GM21526 (cell line): ENCODE results near the gene USP11.

Source experiments
- ATAC-seq: cut with Tn5 transposase; IDR thresholded peaks from one replicate; pipeline ENCODE4 v1.9.1; 2021; ENCODE audit warnings: moderate library complexity; ENCODE audit not compliant: unreplicated experiment, low FRiP score

USP11 gene

DNA sequence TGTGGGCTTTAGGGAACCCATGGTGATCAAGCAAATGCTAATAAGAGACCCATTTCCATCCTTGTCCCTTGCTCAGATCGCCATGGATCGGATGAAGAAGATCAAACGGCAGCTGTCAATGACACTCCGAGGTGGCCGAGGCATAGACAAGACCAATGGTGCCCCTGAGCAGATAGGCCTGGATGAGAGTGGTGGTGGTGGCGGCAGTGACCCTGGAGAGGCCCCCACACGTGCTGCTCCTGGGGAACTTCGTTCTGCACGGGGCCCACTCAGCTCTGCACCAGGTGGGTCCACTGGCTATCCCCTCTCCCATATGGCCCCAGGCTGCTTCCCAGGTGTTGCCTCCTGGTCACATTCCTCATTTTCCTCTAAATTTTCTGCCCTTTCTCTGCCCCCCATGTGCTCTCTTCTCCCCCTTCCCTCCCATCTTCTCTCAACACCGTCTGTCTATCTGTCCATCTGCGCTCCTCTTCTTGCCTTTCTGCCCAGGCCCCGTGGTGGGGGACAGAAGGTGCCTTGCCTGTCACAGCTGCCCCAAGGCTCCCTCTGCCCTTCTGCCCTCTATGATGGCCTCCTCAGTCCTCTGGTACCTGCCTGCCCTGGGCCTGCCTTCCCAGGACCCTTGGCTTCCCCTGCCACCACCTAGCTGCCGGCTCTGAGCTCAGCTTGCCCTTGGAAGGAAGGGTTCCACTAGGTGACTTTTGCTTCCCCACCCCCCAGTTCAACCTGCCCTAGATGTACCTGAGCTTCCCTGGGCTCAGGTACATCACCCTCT, 9.1 kb upstream of the USP11 start:
- no peak for ATAC-seq

- ATAC-seq: no peak
These were observed 8.4 kb upstream of the USP11 start for GRCh38 chrX:47224266-47224895.

DNA sequence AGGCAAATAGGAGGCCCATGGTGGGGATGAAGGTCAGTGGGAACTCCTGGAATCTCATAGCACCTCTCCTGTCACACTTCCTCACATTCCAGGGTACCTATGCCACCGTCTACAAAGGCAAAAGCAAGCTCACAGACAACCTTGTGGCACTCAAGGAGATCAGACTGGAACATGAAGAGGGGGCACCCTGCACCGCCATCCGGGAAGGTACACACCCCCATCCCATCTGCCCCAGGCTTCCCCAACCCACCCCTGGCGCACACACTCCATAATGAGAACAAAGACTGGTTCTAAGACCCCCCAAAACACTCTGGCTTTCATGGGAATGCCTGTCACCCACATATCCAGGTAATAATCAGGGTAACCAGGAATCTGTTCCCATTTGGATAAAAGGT, 7.9 kb upstream of the USP11 start:
- no peak for ATAC-seq

GRCh38 chrX:47226071-47226470, 6.7 kb upstream of the USP11 start:
- no peak for ATAC-seq

GRCh38 chrX:47226531-47227333, 6.1 kb upstream of the USP11 start:
- no peak for ATAC-seq

DNA sequence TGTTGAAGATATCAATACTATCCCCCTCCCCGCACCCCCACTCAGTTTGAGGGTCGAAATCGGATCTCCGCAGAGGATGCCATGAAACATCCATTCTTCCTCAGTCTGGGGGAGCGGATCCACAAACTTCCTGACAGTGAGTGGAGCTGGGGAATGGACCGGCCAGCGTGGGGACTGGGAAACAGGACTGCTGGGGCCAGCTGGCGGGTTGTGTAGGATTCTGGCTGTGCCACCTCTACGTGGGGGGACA, 5.5 kb upstream of the USP11 start:
- ATAC-seq: no peak

DNA sequence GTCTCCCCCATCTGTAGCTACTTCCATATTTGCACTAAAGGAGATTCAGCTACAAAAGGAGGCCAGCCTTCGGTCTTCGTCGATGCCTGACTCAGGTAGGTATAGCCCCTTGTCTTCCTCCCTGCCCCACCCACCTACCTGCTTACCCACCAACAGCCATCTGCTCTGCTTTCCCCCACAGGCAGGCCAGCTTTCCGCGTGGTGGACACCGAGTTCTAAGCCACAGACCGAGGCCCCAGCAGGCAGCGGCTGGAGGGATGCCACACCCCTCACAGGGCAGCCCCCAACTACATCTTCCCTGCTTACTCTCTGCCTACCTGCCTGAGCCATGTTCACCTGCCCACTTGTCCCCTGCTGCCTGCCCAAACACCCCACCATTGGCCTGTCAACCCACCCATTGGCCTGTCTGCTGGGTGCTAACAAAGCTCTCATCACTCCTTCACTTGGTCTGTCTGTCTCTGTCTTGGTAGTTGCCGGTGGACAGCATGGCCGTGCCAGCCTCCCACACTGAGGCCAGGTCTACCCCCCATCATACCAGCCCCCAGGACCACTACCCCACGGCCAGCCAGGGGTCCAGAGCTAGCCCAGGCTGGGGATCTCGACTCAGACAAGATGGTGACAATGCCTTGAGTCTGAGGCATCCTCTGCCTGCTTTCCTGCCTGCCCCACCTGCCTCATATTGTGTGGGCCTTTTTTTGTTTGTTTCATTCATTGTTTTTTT, 4.1 kb upstream of the USP11 start:
- ATAC-seq: no peak

DNA sequence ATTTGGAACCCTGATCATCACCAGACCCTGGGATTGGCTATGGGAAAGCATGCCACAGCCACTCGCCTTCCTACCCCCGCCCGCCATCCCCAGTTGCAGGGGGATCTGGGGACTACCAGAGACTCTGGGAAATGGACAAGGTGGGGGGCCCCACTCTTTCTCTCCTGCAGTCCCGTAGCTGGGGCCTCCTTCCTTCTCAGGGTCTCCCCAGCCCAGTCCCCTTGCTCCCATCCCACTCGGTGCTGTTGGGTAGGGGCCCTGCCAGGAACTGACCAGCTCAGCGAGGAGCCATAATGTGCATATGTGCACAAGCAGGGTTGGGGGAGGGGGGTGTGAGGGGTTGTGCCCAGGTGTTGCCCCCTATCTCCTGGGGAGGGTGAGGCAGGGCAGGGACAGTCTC, 3.4 kb upstream of the USP11 start:
- no peak for ATAC-seq

- ATAC-seq: no peak
These were observed 2.5 kb upstream of the USP11 start for GRCh38 chrX:47230136-47230868.

DNA sequence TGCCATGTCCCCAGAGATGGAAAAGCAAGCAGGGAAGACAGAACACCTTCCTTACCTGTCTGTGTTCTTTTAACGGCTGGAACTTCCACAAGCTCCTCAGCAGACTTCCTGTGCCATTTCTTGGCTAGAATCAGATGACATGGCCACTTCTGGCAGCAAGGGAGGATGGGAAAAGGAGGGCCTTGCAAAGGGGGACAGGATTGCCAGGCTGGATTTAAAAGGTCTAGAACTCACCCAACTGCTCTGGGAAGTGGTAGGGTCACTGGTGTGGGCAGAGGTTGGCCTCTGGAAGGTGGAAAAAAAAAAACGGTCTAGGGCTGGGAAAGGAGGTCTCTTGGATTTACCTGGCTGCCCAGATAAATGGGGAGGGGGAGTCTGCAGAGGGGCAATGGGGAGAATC, 1.6 kb upstream of the USP11 start:
- no peak for ATAC-seq

DNA sequence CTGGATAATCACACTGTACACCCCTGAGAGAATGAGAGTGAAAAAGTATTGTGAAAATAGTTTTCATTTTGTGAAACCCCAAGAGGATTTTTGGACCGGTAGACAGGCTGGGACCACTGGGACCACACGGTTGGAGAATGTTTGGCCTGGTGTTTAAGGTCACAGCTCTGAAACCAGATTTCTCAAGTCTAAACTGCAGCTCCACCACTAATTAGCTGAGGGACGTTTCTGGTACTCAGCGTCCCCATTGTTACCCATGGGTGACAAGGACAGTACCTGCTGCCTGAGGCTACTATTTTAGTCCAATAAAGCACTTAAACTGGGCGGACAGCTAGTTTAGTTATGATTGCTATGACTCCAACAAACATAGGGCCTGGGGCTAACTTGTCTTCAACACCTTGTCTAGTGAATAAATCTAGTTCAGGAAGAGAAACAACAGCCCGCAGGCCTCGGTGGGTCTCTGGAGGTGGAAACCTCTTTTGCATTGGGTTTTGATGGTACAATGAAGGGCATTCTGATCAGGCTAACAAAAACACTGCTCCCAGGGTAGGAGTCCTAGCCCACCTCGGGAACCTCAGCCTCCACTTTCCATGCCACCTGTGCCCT, 509 bp upstream of the USP11 start:
- no peak for ATAC-seq

- ATAC-seq: peak; percentile 69
These were observed 714 bp downstream of the USP11 start for GRCh38 chrX:47233333-47234113.

- ATAC-seq: no peak
These were observed 1.8 kb downstream of the USP11 start for GRCh38 chrX:47234583-47234982.

- ATAC-seq: no peak
These were observed 2.9 kb downstream of the USP11 start for GRCh38 chrX:47235691-47236103.

DNA sequence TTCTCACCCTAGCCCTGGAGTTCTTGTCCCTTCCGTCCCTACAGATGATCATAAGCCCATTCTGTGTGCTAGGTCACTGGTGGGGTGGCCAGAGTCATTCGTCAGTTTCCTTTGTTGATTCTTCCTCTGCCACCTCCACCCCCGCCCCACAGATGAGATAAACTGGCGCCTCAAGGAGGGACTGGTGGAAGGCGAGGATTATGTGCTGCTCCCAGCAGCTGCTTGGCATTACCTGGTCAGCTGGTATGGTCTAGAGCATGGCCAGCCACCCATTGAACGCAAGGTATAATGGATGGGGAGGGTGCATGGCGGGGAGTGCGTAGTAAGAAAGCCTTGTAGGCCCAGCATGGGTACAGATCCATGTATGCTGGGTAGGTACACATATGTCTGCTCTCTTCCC, 6.4 kb downstream of the USP11 start:
- ATAC-seq: no peak

DNA sequence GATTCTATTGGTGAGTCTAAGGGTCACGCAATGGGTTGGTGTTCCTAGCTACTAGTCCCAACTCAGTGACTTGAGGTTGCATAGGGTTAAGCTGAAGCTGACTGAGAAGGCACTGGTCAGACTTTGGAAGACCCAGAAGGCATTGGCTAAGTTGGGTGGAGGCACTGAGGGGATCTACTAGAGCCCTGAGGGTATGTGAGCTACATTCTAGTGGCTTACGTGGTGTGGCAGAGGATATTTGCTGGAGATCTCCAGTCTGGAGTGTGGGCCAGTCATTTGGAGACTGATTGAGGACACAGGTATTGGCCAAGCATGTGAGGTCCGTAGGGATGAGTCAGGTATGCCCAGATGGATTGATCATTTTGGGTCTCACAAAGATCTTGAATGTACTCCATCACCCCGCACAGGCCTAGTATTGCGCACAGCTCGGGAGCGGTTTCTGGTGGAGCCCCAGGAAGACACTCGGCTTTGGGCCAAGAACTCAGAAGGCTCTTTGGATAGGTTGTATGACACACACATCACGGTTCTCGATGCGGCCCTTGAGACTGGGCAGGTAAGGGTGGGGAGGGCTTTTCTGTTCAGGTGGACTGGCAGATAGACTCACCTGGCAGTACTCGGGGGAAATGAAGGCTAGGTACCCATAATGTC, 7.2 kb downstream of the USP11 start:
- no peak for ATAC-seq

DNA sequence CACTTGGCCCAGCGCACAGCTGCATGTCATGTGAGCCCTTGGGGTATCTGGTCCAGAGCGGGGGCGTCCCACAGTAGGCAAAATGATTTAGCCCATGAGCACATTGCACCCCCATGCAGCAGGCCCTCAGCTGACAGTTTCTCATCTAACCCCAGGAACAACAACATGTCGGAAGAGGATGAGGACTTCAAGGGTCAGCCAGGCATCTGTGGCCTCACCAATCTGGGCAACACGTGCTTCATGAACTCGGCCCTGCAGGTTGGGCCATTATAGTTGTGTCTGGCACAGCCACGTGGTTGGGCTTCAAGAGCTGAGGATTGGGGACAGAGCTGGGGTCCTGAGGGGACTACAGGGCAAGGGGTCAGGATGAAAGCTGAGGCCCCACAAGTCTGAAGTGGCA, 7.8 kb downstream of the USP11 start:
- no peak for ATAC-seq

- no peak for ATAC-seq
These were observed 8.6 kb downstream of the USP11 start for GRCh38 chrX:47241201-47242011.
